ENCODE data around the gene RASSF1. TPM values are rescaled to one million over a fixed set of nuclear protein-coding genes. Genes with fewer than 3 reads are reported as not detected.
"Not testable (repeated sequence)": the region's sequence is repeated elsewhere in the genome, so short reads cannot be mapped to it uniquely, and the experiment has no call there.

RASSF1 gene
- total RNA-seq, 1 donor from 2014 or later = 13.6 TPM

GRCh38 chr3:50323614-50324199 is 16.9 kb downstream of the RASSF1 start:
- ATAC-seq = no peak

- ATAC-seq = no peak
These were observed 17.5 kb downstream of the RASSF1 start for GRCh38 chr3:50323092-50323600.

- no peak for ATAC-seq
These were observed 18.1 kb downstream of the RASSF1 start, which contains the start of gene HYAL2 for GRCh38 chr3:50322386-50323091. Gene HYAL2, minus strand, starts transcription at chr3:50322745. Its CDS starts 2,256 bp downstream, at chr3:50320489.

GRCh38 chr3:50322115-50322385 is 18.6 kb downstream of the RASSF1 start:
- ATAC-seq = no peak

- peak; percentile 56 for ATAC-seq
These were observed 19.1 kb downstream of the RASSF1 start for GRCh38 chr3:50321336-50322114.

- ATAC-seq = peak; percentile 43
These were observed 19.7 kb downstream of the RASSF1 start for GRCh38 chr3:50320853-50321335.

- ATAC-seq = no peak
These were observed 20.6 kb downstream of the RASSF1 start for GRCh38 chr3:50319894-50320625.

GRCh38 chr3:50319181-50319893 is 21.3 kb downstream of the RASSF1 start:
- no peak for ATAC-seq

- no peak for ATAC-seq
These were observed 22.0 kb downstream of the RASSF1 start for GRCh38 chr3:50318615-50319014.

- ATAC-seq = no peak
These were observed 22.5 kb downstream of the RASSF1 start for GRCh38 chr3:50318163-50318562.

GRCh38 chr3:50317300-50317699 is 23.3 kb downstream of the RASSF1 start:
- peak; percentile 8 for ATAC-seq

GRCh38 chr3:50316657-50317242 is 23.9 kb downstream of the RASSF1 start:
- ATAC-seq = peak; percentile 87

- ATAC-seq = no peak
These were observed 25.8 kb downstream of the RASSF1 start for GRCh38 chr3:50314816-50315215.

- ATAC-seq = no peak
These were observed 26.3 kb downstream of the RASSF1 start for GRCh38 chr3:50314342-50314741.

GRCh38 chr3:50312041-50312440 is 28.6 kb downstream of the RASSF1 start:
- not testable (repeated sequence) for ATAC-seq

- no peak for ATAC-seq
These were observed 36.0 kb downstream of the RASSF1 start for GRCh38 chr3:50304601-50305000.

GRCh38 chr3:50303013-50303815 is 37.4 kb downstream of the RASSF1 start, which contains the start of gene HYAL1:
Gene HYAL1, minus strand, starts transcription at chr3:50303574. Its CDS starts 618 bp downstream, at chr3:50302956.
- ATAC-seq = peak; percentile 9

- ATAC-seq = no peak
These were observed 38.3 kb downstream of the RASSF1 start for GRCh38 chr3:50302095-50303012.

GRCh38 chr3:50300681-50301254 is 39.9 kb downstream of the RASSF1 start:
- no peak for ATAC-seq

Measured in esophagus mucosa (tissue), 1 donor.